A673 (cell line): ENCODE results near the gene CASTOR2. TPM values are rescaled to one million over a fixed set of nuclear protein-coding genes. Genes with fewer than 3 reads are reported as not detected.
"Not testable (repeated sequence)": the region's sequence is repeated elsewhere in the genome, so short reads cannot be mapped to it uniquely, and the experiment has no call there.

Experiments
- BruUV-seq: library from RNA; stranded (reverse); fragments of 400-500 nt; replicated peaks from 2 replicates; lab custom pipeline; 2021; lab: Mats Ljungman, UMichigan
- CTCF ChIA-PET: fragments of 300-600 bp; sonication (Branson Sonifier 250); formaldehyde crosslinking; loops from one replicate; lab custom pipeline; 2022; ENCODE audit warnings: antibody characterized with exemption; lab: Charles Lee
- POLR2A ChIA-PET: fragments of 300-600 bp; sonication (Branson Sonifier 250); formaldehyde crosslinking; loops from one replicate; lab custom pipeline; 2022; ENCODE audit warnings: antibody characterized with exemption; ENCODE audit not compliant: low non-redundant PET; lab: Charles Lee
- DNase-seq: peaks from one replicate; pipeline ENCODE4 v3.0.0-alpha.2; 2015; ENCODE audit warnings: low spot score
- H3K27ac ChIP-seq: fragments of 200-600 bp; sonication (generic); 2 replicates; pipeline ENCODE4 v1.5.1; 2016; ENCODE audit warnings: mixed run types, low read depth, mild to moderate bottlenecking, mixed read lengths, antibody characterized with exemption, low read length; ENCODE audit not compliant: poor library complexity, severe bottlenecking
- H3K27me3 ChIP-seq: fragments of 200-600 bp; sonication (generic); replicated peaks from 2 replicates; pipeline ENCODE4 v1.6.1; 2017; ENCODE audit warnings: mixed run types, low read depth, mild to moderate bottlenecking, mixed read lengths, antibody characterized with exemption, low read length; ENCODE audit not compliant: insufficient read depth, poor library complexity
- H3K36me3 ChIP-seq: fragments of 200-600 bp; sonication (generic); 2 replicates; pipeline ENCODE4 v1.6.1; 2016; ENCODE audit warnings: mixed run types, mild to moderate bottlenecking, mixed read lengths, antibody characterized with exemption, low read length; ENCODE audit not compliant: insufficient read depth, poor library complexity, severe bottlenecking
- H3K4me1 ChIP-seq: fragments of 200-600 bp; sonication (generic); 2 replicates; pipeline ENCODE4 v1.6.1; 2017; ENCODE audit warnings: mixed run types, mild to moderate bottlenecking, mixed read lengths, antibody characterized with exemption, low read length; ENCODE audit not compliant: insufficient read depth, poor library complexity, severe bottlenecking
- H3K4me3 ChIP-seq: fragments of 200-600 bp; sonication (generic); 2 replicates; pipeline ENCODE4 v1.5.1; 2016; ENCODE audit warnings: low read depth, mixed run types, mild to moderate bottlenecking, mixed read lengths, low read length; ENCODE audit not compliant: poor library complexity, severe bottlenecking
- H3K9me3 ChIP-seq: fragments of 200-600 bp; sonication (generic); 2 replicates; pipeline ENCODE4 v1.6.1; 2016; ENCODE audit warnings: mixed run types, low read depth, mild to moderate bottlenecking, mixed read lengths, antibody characterized with exemption, low read length; ENCODE audit not compliant: poor library complexity, severe bottlenecking
- intact Hi-C: fragments of 100-400 bp; cut with micrococcal nuclease; formaldehyde crosslinking; loops from one replicate; pipeline ENCODE4 v1.10.0; 2022; ENCODE audit not compliant: unreplicated experiment
- total RNA-seq: library from RNA; stranded (reverse); gene quantifications from 2 replicates; pipeline ENCODE4 v1.2.3, GENCODE V29; 2021

Gene CASTOR2
- total RNA-seq, 1 experiment from 2014 or later: 20.5 TPM

DNA sequence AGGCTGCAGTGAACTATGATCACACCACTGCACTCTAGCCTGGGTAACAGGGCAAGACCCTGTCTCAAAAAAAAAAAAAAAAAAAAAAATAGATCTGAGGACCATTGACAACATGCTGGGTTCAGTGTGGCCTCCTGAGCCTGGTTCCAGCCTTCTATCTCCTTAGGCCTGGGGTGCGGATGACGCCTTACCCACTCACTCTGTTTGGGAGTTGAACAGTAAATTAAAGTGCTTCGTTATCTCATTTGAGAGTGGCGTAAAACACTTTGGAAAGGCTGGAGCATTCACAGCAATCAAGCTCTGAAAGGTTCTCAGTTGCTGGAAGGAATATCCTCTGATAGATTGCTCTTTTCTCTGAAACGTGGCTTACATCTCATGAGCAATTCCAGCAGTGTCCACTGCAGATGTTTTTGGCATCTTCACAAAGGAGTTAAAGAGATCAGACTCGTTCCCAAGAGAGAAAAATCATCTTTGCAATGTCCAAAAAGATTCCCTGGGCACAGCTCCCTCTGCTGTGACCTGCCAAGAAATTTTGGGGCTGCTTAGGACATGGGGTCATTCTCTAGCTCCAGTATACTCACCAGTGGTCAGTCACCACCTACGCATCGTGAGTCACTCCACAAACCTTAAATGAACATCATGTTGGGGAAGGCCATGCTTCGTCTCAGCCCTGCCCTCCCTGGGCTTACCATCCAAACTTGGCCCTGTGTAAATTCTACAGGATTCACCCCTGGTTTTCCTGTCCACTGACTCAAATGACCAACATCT, 23.0 kb upstream of the CASTOR2 start:
- H3K4me1 ChIP-seq, H3K36me3 ChIP-seq, BruUV-seq, DNase-seq, H3K27me3 ChIP-seq, H3K9me3 ChIP-seq, CTCF ChIA-PET, H3K4me3 ChIP-seq, H3K27ac ChIP-seq, POLR2A ChIA-PET, intact Hi-C loops: not testable (repeated sequence)

DNA sequence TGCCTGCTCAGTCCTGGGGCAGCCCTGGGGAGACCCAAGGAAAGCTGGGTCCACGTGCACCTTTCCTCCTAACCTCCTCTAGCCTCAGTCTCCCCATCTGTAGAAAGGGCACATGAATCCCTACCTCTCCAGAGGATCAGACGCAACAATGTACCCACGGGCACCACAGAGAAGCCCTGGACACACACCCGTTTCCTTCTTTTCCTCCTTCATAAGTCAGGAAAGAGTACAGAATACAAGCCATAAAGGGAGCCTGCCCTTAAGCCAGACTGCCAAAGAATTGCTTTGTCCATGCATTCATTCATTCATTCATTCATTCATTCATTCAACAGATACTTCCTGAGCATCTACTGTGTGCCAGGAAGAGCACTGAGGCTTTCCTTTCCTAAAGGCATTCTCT, 20.6 kb upstream of the CASTOR2 start:
- H3K4me1 ChIP-seq, H3K4me3 ChIP-seq, H3K36me3 ChIP-seq, CTCF ChIA-PET, H3K9me3 ChIP-seq, H3K27ac ChIP-seq, POLR2A ChIA-PET, DNase-seq, H3K27me3 ChIP-seq, BruUV-seq, intact Hi-C loops: not testable (repeated sequence)

DNA sequence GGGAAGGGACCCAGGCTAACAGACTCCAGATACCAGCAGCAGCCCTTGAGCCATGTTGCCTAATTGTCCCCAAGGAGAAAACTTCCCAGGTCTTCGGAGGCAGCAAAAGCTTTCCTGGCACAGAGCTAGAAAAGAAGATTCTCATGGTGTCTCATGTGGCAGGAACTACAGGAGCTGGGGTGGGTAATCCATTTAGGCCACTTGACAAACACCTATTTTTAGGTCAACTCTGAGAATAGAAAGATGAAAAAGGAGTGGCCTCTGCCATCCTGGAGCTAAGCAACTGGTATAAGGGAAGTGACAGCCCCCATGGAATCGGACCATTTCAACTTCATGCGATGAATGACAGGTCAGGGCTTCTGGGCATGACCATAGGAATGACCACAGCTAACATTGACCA, 16.8 kb upstream of the CASTOR2 start:
- H3K4me3 ChIP-seq, POLR2A ChIA-PET, H3K4me1 ChIP-seq, H3K27me3 ChIP-seq, H3K27ac ChIP-seq, H3K36me3 ChIP-seq, DNase-seq, CTCF ChIA-PET, BruUV-seq, H3K9me3 ChIP-seq, intact Hi-C loops: not testable (repeated sequence)

- H3K9me3 ChIP-seq, H3K27ac ChIP-seq, POLR2A ChIA-PET, DNase-seq, H3K27me3 ChIP-seq, BruUV-seq, H3K4me3 ChIP-seq, intact Hi-C loops, H3K4me1 ChIP-seq, H3K36me3 ChIP-seq, CTCF ChIA-PET: not testable (repeated sequence)
These were observed 10.7 kb upstream of the CASTOR2 start for GRCh38 chr7:74953774-74954173.

DNA sequence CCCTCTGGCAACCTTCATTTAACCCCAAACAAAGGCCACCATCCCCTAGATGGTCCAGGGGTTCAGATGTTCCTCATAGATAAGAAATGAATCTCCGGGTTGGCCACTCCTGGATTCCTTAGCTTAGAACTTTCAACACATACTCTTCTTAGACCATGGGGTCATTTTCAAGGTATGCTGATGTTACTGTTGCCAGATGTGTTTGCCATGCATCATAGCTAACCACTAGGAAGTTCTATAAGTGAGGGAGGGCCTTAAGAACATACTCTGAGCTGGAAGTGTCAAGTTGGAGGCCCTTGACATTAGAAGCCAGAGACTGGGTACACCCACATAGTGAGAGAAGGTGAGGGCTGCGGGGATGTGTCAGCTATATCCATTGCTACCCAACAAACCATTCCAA, 6.2 kb upstream of the CASTOR2 start:
- DNase-seq, POLR2A ChIA-PET, CTCF ChIA-PET, H3K36me3 ChIP-seq, intact Hi-C loops, H3K27me3 ChIP-seq, H3K4me3 ChIP-seq, H3K4me1 ChIP-seq, H3K27ac ChIP-seq, H3K9me3 ChIP-seq, BruUV-seq: not testable (repeated sequence)

DNA sequence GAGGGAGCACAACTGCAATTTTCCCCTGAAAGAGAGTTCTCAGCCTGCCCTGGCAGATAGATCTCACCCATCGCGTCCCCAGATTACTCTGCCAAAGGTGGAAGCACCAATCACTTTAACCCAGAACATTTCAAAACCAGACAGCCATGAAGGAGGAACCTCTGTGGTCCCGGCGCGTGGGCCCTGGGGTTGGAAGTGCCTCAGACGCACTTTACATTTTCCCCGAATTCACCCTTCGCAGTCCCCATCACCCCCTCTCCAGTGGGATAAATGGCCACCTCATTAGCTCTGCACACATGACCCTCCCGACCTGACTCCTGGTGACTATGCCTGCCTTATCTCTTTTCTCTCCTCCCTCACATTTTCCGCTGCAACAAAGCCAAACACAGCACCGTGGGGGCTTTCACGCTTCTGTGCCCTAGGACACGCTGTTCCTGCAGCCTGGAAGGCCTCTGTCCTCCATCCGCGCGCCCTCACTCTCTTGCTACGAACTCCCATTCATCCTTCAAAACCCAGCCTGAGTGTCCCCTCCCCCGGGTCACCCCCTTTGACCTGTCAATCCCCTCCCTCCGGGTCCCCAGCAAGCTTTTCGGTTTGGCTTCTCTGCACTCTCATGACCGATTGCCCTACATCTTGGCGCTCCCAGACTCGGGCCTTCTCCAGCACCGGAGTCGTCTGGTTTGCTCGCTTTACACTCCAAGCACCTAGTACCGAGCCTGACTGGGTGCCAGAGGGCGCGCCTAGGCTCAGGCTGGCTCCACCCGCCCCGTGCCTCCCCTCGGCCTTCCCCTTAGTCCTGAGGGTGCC, 598 bp upstream of the CASTOR2 start:
- H3K4me3 ChIP-seq: peak overlapping the region; percentile 34
- H3K27me3 ChIP-seq, H3K36me3 ChIP-seq, H3K4me1 ChIP-seq, BruUV-seq, H3K9me3 ChIP-seq, H3K27ac ChIP-seq, CTCF ChIA-PET, DNase-seq, POLR2A ChIA-PET, intact Hi-C loops: not testable (repeated sequence)

GRCh38 chr7:74966208-74966854, 1.8 kb downstream of the CASTOR2 start:
- H3K4me3 ChIP-seq, H3K36me3 ChIP-seq, H3K4me1 ChIP-seq, CTCF ChIA-PET, DNase-seq, H3K27me3 ChIP-seq, H3K9me3 ChIP-seq, intact Hi-C loops, BruUV-seq, H3K27ac ChIP-seq, POLR2A ChIA-PET: not testable (repeated sequence)
